Activated CD4-positive, alpha-beta T cell treated with anti-CD3 and anti-CD28 coated beads, Interleukin-2, Interleukin-4, amounts not matched to agents 100 ng/mL and 50 ng/mL, durations not matched to agents 16 hours and 8 hours (primary cell): ENCODE data around the gene TMEM191C.
A peak's percentile ranks its signal among the peaks of the same experiment; 100 is the strongest.
"Not testable (repeated sequence)": the region's sequence is repeated elsewhere in the genome, so short reads cannot be mapped to it uniquely, and the experiment has no call there.

Experiments used
- DNase-seq: peaks from one replicate; pipeline ENCODE4 v3.0.0-alpha.2; 2020; ENCODE audit warnings: low spot score

The TMEM191C gene

GRCh38 chr22:21446128-21446826, 20.9 kb upstream of the TMEM191C start:
- DNase-seq = no peak

DNA sequence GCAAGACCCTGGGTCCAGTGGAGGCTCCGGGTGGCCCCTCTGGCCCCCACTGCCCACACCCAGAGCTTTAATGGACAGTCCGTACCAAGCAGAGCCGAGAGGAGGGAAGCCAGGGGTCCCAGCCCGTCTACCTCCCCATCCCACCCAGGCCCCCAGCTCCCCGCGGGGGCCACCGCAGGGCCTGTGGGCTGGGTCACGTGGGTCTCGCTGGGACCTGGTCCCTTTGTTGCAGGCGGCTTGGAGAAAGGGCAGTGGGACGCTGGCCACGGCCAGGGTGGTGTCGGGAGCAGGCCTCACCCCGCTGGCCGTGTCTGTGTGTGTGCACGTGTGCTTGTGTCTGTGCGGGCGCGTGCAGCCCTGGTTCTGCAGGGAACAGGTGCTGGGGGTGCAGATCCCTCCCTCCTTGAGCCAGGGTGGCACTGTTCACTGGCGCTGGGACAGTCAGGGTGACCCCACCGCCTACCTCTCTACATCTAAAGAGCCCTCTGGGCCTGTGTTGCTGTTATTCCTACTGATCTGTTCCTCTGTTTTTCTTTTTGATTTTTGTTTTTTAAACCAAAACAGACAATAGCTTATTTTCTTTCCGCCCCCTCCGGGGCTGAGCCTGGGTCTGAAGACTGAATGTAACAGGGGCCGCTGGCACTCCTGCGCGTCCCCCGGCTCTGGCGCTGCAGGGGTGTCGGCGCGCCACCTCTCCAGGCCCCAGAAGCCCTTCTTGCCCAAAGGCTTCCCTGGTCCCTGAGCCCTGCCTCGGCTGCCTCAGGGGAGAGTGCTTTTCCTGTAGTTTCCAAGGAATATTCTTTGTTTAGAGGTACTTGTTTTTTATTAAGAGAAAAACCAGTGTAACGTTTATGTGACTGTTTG, 20.1 kb upstream of the TMEM191C start:
- DNase-seq = no peak

DNA sequence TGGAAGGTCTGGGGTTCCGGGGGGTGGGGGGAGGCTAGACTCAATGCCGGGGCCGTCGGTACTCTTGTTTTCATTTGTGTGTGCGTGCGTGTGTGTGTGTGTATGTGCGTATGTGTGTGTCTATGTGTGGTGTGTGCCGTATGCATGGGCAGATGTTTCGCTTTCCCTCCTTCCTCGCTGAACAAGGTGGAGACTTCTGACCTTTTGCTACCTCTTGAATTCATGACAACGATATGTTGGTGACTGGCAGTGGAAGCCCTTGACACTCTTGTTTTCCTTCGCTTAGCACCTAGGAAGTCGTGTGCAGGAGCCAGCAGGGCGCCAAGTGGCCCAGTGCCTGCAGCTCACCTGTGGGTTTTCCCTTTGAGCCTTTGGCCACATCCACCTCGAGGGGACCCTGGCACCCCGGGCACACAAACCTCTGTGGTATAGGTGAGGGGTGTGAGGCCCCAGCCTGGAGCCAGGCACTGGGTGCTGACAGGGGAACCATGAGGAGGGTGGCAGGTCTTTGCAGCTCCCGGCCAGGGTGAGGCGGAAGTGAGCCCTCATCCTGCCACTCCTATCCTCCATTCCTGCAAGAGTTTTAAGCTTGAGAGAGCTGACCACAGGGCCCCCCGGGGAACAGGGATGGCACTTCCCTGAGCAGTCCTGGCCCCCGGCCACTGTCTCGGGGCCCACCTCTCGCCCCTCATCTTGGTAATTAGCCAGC, 19.3 kb upstream of the TMEM191C start:
- DNase-seq = peak; percentile 11

DNA sequence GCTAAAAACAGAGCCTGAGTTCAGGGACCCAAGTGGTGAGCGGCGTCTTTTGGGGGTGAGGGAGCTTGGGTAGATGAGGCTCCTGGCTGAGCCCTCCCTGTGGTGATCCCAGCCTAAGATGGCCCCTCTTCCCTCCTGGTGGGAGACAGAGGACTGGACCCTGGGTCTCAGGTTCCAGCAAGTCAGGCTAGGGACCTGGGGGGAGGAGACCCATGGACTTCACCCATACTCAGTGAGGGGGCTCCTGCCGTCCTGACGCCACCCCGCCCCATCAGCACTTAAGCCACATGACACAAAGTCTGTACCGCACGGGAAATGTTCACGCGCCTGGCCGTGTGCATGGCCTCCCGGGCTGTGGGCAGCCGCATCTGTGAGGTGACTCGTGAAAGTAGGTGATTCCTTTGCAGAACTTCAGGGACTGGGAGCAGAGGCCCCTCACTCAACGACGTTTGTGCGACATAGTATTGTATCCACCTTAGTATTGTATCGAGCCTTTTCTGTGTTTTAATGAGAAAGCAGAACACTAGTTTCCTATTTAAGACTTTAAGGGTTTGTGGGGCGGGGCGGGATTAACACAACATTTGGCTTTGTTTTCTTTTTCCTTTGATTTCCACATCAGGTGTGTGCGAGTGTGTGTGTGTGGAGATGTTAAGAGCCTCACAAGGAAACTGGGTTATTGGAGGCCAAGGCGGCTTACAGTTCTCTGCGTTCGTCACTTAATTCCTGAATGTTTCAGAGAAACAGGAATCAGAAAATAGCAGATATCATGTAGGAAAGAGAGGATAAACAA, 18.4 kb upstream of the TMEM191C start:
- no peak for DNase-seq

- no peak for DNase-seq
These were observed 17.5 kb upstream of the TMEM191C start for GRCh38 chr22:21449531-21450319.

DNA sequence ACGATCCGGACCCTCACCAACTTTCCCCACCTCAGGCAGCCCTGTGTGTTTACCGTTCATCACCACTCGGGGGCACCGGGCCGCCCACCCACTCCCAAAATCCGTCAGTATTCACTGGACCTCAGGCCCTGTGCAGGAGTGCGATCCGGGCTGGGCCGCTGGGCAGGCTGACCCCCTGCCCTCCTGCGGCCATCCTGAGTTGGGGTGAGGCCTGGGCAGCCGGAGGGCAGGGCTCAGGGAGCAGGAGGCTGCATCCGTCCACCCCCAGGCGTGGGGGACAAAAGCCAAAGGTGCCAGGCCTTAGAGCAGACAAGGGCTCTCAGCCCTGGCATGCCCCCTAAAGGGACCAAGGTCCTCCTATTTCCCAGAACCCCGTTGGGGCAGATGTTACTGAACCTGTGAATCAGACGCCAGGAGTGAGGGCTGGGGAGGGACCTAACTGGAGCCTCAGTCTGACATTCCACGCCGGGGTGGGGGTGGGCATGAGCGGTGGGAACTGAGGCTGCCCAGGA, 16.8 kb upstream of the TMEM191C start:
- no peak for DNase-seq

- no peak for DNase-seq
These were observed 16.3 kb upstream of the TMEM191C start for GRCh38 chr22:21450858-21451353.

GRCh38 chr22:21451545-21452520, 15.4 kb upstream of the TMEM191C start:
- no peak for DNase-seq

DNA sequence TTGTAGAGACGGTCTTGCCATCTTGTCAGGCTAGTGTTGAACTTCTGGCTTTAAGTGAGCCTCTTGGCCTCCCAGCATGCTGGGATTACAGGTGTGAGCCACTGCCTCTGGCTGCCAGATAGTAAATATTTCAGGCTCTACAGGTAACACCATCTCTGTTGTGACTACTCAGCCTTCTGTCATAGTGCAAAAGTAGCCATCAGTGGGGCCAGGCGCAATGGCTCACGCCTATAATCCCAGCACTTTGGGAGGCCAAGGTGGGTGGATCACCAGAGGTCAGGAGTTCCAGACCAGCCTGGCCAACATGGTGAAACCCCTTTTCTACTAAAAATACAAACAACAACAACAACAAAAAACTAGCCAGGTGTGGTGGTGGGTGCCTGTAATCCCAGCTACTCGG, 14.5 kb upstream of the TMEM191C start:
- not testable (repeated sequence) for DNase-seq

- not testable (repeated sequence) for DNase-seq
These were observed 12.2 kb upstream of the TMEM191C start for GRCh38 chr22:21454998-21455333.

- DNase-seq = no peak
These were observed 11.7 kb upstream of the TMEM191C start for GRCh38 chr22:21455334-21456089.

DNA sequence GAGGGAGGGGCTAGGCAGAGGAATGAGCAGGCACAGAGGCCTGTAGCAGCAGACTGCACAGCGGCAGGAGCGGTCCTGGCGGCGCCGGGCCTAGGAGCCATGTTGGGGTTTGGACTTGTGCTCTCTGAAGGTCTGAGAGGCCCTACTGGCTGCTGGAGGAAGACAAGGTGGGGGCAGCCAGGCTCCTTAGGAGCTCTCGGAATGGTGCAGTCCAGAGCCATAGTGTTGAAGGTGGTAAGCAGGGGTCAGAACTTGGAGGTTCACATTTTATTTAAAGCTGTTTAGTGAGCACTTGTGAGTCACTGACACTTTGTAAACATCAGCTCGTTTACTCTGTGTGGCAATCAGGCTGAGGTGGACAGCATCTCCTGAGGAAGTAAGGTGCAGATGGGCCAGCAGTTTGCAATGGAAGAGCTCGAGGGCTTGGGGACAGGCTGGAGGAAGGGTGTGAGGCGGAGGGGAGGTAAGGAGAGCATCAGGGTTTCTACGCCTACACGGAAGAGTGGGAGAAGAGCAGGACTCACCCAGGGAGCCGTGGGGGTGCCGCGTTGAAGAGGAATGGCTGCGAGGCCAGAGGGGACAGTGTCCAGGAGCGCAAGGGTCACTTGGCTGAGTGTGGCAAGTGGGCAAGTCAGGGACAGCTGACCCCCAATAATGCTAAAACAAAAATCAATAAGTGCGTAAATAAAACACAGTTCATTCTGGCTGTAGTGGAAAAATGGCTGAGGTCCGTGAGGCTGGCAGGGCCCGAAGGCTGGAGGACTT, 10.0 kb upstream of the TMEM191C start:
- no peak for DNase-seq

DNA sequence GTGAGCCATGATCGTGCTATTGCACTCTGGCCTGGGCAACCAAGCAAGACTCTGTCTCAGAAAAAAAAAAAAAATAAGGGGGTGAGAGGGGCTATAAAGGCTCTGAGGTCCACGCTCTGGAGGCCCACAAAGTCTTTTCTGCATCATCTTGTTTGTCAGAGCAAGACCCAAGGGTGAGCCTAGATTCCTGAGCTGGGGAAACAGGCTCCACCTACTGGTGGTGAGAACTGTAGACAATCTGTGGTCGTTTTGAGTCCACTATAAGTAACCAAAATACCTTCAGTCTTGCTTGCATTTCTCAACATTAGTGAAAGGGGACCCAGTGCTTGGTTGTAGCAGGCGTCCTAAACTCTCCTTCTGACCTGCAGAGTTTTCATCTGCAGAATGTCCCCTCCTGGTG, 4.5 kb upstream of the TMEM191C start:
- not testable (repeated sequence) for DNase-seq

- DNase-seq = peak; percentile 88
These were observed 1.3 kb downstream of the TMEM191C start for GRCh38 chr22:21468194-21469096.

GRCh38 chr22:21469097-21469994, 2.2 kb downstream of the TMEM191C start:
- not testable (repeated sequence) for DNase-seq

- not testable (repeated sequence) for DNase-seq
These were observed 5.8 kb downstream of the TMEM191C start for GRCh38 chr22:21472984-21473383.
